Mucosa of rectum (tissue), 2 donors: ENCODE measurements around the gene SYNGR2.

ENCODE experiments used
- H3K27ac ChIP-seq, 2 donors: one replicate each; pipeline ENCODE4 v1.7.0; 2013; ENCODE audit warnings: inconsistent platforms in 2 of 2, low read depth in 2 of 2, low read length in 2 of 2
- H3K27me3 ChIP-seq, 2 donors: one replicate each; pipeline ENCODE4 v1.7.0; 2013; ENCODE audit warnings: low read length in 2 of 2; ENCODE audit not compliant: control insufficient read depth in 2 of 2, insufficient read depth in 2 of 2
- H3K36me3 ChIP-seq, 2 donors: one replicate each; pipeline ENCODE4 v1.7.0; 2013; ENCODE audit warnings: low read length in 2 of 2; ENCODE audit not compliant: control insufficient read depth in 2 of 2, insufficient read depth in 2 of 2
- H3K4me1 ChIP-seq, 2 donors: one replicate each; pipeline ENCODE4 v1.7.0; 2013; ENCODE audit warnings: low read length in 2 of 2, mild to moderate bottlenecking in 1 of 2; ENCODE audit not compliant: control insufficient read depth in 2 of 2, insufficient read depth in 2 of 2
- H3K4me3 ChIP-seq, 2 donors: one replicate each; pipeline ENCODE4 v1.7.0; 2013; ENCODE audit warnings: low read length in 2 of 2
- H3K9ac ChIP-seq, 2 donors: one replicate each; pipeline ENCODE4 v1.7.0; 2013; ENCODE audit warnings: low read length in 2 of 2, low read depth in 1 of 2, mild to moderate bottlenecking in 1 of 2
- H3K9me3 ChIP-seq, 2 donors: one replicate each; pipeline ENCODE4 v1.7.0; 2013; ENCODE audit warnings: low read length in 2 of 2; ENCODE audit not compliant: control insufficient read depth in 2 of 2
- donor health status: healthy.
- donor health status: Normal muscosa, but diverticular disease.

Gene SYNGR2

GRCh38 chr17:78168242-78168902 is at the start of gene SYNGR2:
TSS of gene SYNGR2 (plus strand) at chr17:78168581. CDS start at chr17:78168617, 36 bp downstream.
- H3K27me3 ChIP-seq, result no peaks in the 10 kb centered on the region
- peak within 1 kb of the TSS; percentile 63 to 71 for H3K4me3 ChIP-seq
- H3K4me1 ChIP-seq, result peaks cover 38 to 51% of the 10 kb centered on the region in 2 donors
- peak within 1 kb of the TSS; percentile 78 to 88 for H3K27ac ChIP-seq
- H3K9ac ChIP-seq, result peak within 1 kb of the TSS; percentile 68 to 91
- no peaks in the 10 kb centered on the region for H3K9me3 ChIP-seq
- H3K36me3 ChIP-seq, result peaks cover 11 to 13% of the 10 kb centered on the region in 2 donors

- Histone ChIP-seq H3K27ac (no peak overlapping the region), H3K9me3 (no peaks in the 10 kb centered on the region), H3K4me1 (peaks cover 6 to 7% of the 10 kb centered on the region in 2 donors), H3K4me3 (no peak overlapping the region), H3K9ac (no peak overlapping the region), H3K27me3 (no peaks in the 10 kb centered on the region), H3K36me3 (peaks cover 19 to 26% of the 10 kb centered on the region in 2 donors)
Observed at GRCh38 chr17:78118801-78119241, 49.6 kb upstream of the SYNGR2 start.

- peaks cover 17 to 30% of the 10 kb centered on the region in 2 donors for H3K36me3 ChIP-seq
Observed at GRCh38 chr17:78120537-78120936, 47.8 kb upstream of the SYNGR2 start.

DNA sequence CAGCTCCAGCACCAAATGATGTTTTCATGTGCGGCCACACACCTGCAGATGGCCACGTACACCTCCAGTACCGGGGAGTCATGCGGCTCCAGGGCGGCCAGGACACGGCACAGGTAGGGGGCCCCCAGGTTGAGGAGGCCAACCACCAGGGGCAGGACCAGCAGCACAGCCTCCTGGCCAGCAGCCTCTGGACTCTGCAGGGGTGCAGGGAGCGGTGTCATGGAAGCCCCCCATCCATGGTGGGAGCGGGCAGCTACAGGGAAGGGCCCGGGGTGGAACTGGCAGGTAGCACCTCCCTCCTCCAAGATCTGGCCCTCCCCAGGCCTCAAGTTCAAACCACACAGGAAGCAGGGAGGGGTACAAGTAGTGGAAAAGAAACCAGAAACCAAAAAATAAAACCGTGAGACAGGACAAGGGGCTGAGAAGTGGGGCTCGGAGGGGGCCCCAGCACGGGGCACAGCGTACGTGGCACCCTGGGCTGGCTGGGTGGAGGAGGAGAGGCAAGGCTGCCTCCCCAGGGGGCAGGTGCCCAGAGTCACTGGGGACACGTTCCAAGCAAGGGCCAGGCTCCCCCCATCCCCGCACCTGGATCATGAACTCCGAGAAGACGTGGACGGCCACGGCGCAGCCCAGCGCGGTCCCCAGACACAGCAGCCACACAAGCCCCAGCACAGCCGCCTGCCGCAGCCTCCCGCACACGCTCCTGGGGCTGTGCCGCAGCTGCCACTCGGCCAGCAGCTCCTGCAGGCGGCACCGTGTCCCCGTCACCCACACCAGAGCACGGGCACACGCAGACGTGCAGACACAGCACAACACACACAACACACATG is 47.2 kb upstream of the SYNGR2 start:
- Histone ChIP-seq H3K4me1 (peaks cover 16% of the 10 kb centered on the region in 2 donors), H3K36me3 (peaks cover 17 to 30% of the 10 kb centered on the region in 2 donors), H3K4me3 (no peak overlapping the region), H3K27ac (peak overlapping the region in 1 of 2 donors; percentile 63), H3K9me3 (no peaks in the 10 kb centered on the region), H3K9ac (no peak overlapping the region), H3K27me3 (no peaks in the 10 kb centered on the region)

More at GRCh38 chr17:78120537-78120936, 47.8 kb upstream of the SYNGR2 start:
- peak overlapping the region in 1 of 2 donors; percentile 63 for H3K27ac ChIP-seq
- no peaks in the 10 kb centered on the region for H3K27me3 ChIP-seq
- peaks cover 12 to 13% of the 10 kb centered on the region in 2 donors for H3K4me1 ChIP-seq
- H3K9ac ChIP-seq, result no peak overlapping the region
- no peak overlapping the region for H3K4me3 ChIP-seq
- no peaks in the 10 kb centered on the region for H3K9me3 ChIP-seq

DNA sequence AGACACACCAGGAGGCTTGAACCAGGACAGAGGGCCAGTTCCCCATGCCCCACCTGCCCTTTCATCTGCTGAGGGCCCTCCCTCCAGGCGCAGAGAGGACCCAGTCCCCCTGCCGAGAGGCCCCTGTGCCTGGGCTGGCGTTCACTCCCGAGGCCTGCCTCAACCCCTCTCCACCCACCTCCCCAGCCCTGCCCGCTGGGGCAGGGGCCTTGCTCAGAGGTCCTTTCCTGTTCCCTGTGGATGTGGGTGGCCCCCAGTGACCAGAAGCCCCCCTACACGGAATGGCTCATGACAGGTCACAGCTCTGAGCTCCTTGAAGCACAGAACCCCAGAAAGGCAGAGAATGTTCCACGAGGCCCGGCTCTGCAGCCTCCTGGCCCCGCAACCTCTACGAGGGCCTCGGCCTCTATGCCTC is 46.6 kb upstream of the SYNGR2 start:
- H3K9ac ChIP-seq, result no peak overlapping the region
- no peak overlapping the region for H3K4me3 ChIP-seq
- peaks cover 21 to 22% of the 10 kb centered on the region in 2 donors for H3K4me1 ChIP-seq
- peak overlapping the region in 1 of 2 donors; percentile 63 for H3K27ac ChIP-seq
- H3K9me3 ChIP-seq, result no peaks in the 10 kb centered on the region
- no peaks in the 10 kb centered on the region for H3K27me3 ChIP-seq
- H3K36me3 ChIP-seq, result peaks cover 17 to 30% of the 10 kb centered on the region in 2 donors

DNA sequence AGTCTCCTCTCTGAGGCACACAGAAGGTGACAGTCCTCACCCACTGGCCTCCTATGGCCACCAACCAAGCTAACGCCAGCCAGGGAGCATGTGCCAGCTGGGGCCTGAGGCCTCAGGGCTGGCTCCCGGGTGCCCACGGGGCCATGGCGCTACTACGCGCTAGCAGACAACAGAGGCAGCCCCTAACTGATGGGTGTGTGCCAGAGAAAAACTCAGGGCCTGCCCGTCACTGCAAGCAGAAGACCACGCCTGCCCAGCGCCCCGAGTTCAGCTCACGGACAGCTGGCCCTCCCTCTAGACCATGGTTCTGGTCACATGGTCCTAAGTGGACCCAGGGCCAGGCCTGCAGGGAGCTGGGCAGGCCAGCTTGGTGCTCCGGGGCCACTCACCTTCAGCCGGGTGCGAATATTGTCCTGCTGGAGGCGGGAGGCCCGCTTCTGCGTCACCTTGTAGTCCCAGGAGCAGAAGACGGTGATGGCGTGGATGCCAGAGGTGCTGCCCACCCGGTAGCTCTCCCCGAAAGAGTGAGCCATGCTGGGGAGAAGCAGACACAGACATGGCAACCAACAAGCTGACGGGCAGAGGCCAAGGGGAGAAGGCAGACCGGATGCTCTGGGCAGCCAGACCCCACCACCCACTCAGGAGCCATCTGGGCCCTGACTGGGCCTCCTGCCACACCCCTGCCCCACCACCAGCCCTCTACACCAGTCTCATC is 46.0 kb upstream of the SYNGR2 start:
- Histone ChIP-seq H3K9ac (no peak overlapping the region), H3K4me3 (no peak overlapping the region), H3K9me3 (no peaks in the 10 kb centered on the region), H3K27ac (peak overlapping the region in 1 of 2 donors; percentile 63), H3K4me1 (peaks cover 26 to 27% of the 10 kb centered on the region in 2 donors), H3K36me3 (peaks cover 17 to 27% of the 10 kb centered on the region in 2 donors), H3K27me3 (no peaks in the 10 kb centered on the region)

- Histone ChIP-seq H3K9ac (no peak overlapping the region), H3K4me3 (no peak overlapping the region), H3K27ac (no peak overlapping the region), H3K9me3 (no peaks in the 10 kb centered on the region), H3K4me1 (peaks cover 29 to 31% of the 10 kb centered on the region in 2 donors), H3K27me3 (no peaks in the 10 kb centered on the region), H3K36me3 (peaks cover 17 to 27% of the 10 kb centered on the region in 2 donors)
Observed at GRCh38 chr17:78122931-78123249, 45.5 kb upstream of the SYNGR2 start.

GRCh38 chr17:78123258-78123929 is 45.0 kb upstream of the SYNGR2 start:
- no peaks in the 10 kb centered on the region for H3K27me3 ChIP-seq
- peaks cover 17 to 27% of the 10 kb centered on the region in 2 donors for H3K36me3 ChIP-seq
- H3K4me3 ChIP-seq, result no peak overlapping the region
- peaks cover 29 to 32% of the 10 kb centered on the region in 2 donors for H3K4me1 ChIP-seq
- H3K27ac ChIP-seq, result no peak overlapping the region
- H3K9me3 ChIP-seq, result no peaks in the 10 kb centered on the region
- H3K9ac ChIP-seq, result no peak overlapping the region

DNA sequence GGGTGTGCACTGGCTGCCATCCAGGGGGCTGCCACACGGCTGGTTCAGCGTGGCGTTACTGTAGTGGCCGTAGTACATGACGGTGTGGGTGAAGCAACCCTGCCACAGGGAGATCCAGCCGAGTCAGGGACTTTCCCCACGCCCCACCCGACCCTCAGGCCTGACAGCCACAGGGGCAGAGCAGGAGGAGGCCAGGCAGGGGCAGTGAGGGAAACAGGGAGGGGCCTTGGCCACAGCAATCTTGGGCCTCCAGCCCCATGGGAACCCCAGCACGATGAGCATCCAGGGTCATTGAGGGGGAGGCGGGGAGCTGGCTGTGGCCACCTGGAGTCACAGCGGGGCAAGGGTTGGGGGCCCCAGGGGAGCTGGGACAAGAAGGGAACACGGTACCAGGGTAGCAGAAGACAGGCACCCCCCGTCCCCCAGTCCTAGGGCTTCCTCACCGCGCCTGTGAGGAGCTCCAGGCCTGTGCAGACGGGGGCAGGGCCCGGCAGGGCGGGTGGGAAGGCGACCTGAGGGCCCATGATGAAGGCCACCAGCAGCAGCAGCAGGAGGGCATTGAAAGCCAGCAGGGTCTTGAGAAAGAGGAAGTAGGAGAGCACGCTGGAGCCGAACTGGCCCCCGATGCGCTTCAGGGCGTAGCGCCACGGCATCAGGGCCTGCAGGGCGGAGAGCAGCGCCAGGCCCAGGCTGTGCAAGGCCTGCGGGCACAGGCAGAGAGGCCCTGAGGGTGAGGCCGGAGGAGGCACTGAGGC is 44.1 kb upstream of the SYNGR2 start:
- Histone ChIP-seq H3K27me3 (no peaks in the 10 kb centered on the region), H3K27ac (peak overlapping the region in 1 of 2 donors; percentile 52), H3K9ac (no peak overlapping the region), H3K9me3 (no peaks in the 10 kb centered on the region), H3K4me3 (no peak overlapping the region), H3K36me3 (peaks cover 17 to 27% of the 10 kb centered on the region in 2 donors), H3K4me1 (peaks cover 31 to 38% of the 10 kb centered on the region in 2 donors)
